Smooth muscle cell (in vitro differentiated cells): ENCODE data around the gene RALB. TPM values are rescaled to one million over a fixed set of nuclear protein-coding genes. Genes with fewer than 3 reads are reported as not detected.
A peak's percentile ranks its signal among the peaks of the same experiment; 100 is the strongest.

Source experiments
- DNase-seq: peaks from one replicate; lab custom pipeline; 2025; ENCODE audit not compliant: unreplicated experiment; lab: John Stamatoyannopoulos, UW
- H2AFZ ChIP-seq: fragments of 200-600 bp; sonication (generic); 2 replicates; pipeline ENCODE4 v1.6.0; 2016; ENCODE audit warnings: antibody characterized with exemption, low read depth, mild to moderate bottlenecking
- H3F3A ChIP-seq: fragments of 200-600 bp; sonication (generic); 2 replicates; pipeline ENCODE4 v1.6.0; 2017; ENCODE audit warnings: antibody characterized with exemption, low read depth
- H3K27ac ChIP-seq: fragments of 200-600 bp; sonication (generic); 2 replicates; pipeline ENCODE4 v1.5.1; 2016; ENCODE audit warnings: low read depth, mild to moderate bottlenecking
- H3K27me3 ChIP-seq: fragments of 200-600 bp; sonication (generic); 2 replicates; pipeline ENCODE4 v1.6.1; 2016; ENCODE audit warnings: low read depth, mild to moderate bottlenecking
- H3K36me3 ChIP-seq: fragments of 200-600 bp; sonication (generic); 2 replicates; pipeline ENCODE4 v1.5.1; 2016; ENCODE audit warnings: low read depth
- H3K4me1 ChIP-seq: fragments of 200-600 bp; sonication (generic); 2 replicates; pipeline ENCODE4 v1.5.1; 2016; ENCODE audit warnings: low read depth
- H3K4me2 ChIP-seq: fragments of 200-600 bp; sonication (generic); 2 replicates; pipeline ENCODE4 v1.6.0; 2016; ENCODE audit warnings: mild to moderate bottlenecking
- H3K4me3 ChIP-seq: fragments of 200-600 bp; sonication (generic); 2 replicates; pipeline ENCODE4 v1.5.1; 2016; ENCODE audit warnings: mild to moderate bottlenecking
- H3K79me2 ChIP-seq: fragments of 200-600 bp; sonication (generic); 2 replicates; pipeline ENCODE4 v1.6.0; 2016; ENCODE audit warnings: low read depth, mild to moderate bottlenecking
- H3K9ac ChIP-seq: fragments of 200-600 bp; sonication (generic); 2 replicates; pipeline ENCODE4 v1.6.0; 2016; ENCODE audit warnings: low read depth
- H3K9me3 ChIP-seq: fragments of 200-600 bp; sonication (generic); replicated peaks from 2 replicates; pipeline ENCODE4 v1.5.1; 2016; ENCODE audit warnings: low read depth
- H4K20me1 ChIP-seq: fragments of 200-600 bp; sonication (generic); 2 replicates; pipeline ENCODE4 v1.6.0; 2016; ENCODE audit warnings: low read depth
- WGBS: methylation state at CpG from one replicate; pipeline ENCODE4 v1.1.7; 2016; ENCODE audit warnings: low lambda C conversion rate; 5-methylcytosine and 5-hydroxymethylcytosine counted together
- polyA plus RNA-seq: library from polyadenylated mRNA; unstranded; fragments of >200 nt; fragmentation: Nextera tagmentation; extraction: Ambion mirVana; gene quantifications from 2 replicates; pipeline ENCODE4 v1.2.1, GENCODE V29; 2016
- total RNA-seq: library from RNA; depleted of rRNA; stranded (reverse); fragments of >200 nt; gene quantifications from 2 replicates; pipeline ENCODE4 v1.2.3, GENCODE V29; 2014
- TF ChIP-seq, protein P1 (sequence below): fragments of 200-600 bp; sonication (generic); IDR thresholded peaks from 2 replicates; pipeline ENCODE4 v1.5.1; 2017; ENCODE audit warnings: borderline replicate concordance, mild to moderate bottlenecking, antibody characterized with exemption; ENCODE audit not compliant: insufficient read depth, poor library complexity, severe bottlenecking

RALB gene
- total and polyA plus RNA-seq, 2 experiments from 2014 or later, result 69.9 to 73.4 TPM

DNA sequence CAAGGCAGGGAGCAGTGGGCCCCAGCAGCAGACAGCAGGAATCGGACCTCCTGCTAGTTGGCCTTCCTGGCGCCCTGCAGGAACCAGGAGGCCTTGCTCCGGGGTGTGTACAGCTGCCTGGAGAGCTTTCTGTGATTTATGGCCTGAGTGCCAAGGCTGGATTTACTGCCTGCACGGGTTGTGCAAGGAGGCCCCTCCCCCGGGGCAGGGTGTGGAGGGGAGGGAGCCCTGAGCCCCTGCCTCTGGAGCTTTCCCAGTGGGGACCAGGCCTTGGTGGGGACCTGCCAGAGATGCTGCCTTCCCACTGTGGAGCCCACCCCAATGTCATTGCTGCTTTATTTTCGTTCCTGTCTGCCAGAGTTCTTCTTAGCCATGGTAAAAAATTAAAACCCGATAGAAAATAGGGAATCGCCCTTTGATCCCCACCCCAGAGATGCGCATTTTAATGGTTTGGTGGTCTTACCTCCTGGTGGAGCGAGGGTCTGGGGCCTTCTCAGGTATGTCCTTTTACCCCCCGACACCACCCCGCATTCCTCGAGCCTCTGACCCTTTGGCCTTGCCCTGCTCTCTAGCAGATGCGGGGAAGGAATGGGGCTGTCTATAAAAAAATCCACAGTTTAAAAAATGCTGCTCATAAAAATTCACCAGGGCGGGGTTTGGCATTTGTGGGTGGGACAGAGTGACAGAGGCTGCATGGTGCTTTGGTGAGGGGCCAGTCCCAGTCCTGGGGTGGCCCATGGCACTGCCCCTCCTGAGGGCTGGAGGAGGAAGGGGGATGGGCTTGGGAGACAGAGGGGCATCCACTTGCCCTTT is 6.9 kb upstream of the RALB start:
- H3K79me2 ChIP-seq, result no peaks in the 10 kb centered on the region
- TF ChIP-seq, protein P1, sequence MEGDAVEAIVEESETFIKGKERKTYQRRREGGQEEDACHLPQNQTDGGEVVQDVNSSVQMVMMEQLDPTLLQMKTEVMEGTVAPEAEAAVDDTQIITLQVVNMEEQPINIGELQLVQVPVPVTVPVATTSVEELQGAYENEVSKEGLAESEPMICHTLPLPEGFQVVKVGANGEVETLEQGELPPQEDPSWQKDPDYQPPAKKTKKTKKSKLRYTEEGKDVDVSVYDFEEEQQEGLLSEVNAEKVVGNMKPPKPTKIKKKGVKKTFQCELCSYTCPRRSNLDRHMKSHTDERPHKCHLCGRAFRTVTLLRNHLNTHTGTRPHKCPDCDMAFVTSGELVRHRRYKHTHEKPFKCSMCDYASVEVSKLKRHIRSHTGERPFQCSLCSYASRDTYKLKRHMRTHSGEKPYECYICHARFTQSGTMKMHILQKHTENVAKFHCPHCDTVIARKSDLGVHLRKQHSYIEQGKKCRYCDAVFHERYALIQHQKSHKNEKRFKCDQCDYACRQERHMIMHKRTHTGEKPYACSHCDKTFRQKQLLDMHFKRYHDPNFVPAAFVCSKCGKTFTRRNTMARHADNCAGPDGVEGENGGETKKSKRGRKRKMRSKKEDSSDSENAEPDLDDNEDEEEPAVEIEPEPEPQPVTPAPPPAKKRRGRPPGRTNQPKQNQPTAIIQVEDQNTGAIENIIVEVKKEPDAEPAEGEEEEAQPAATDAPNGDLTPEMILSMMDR, result no peak
- no peaks in the 10 kb centered on the region for H4K20me1 ChIP-seq
- no peak overlapping the region for H3K9ac ChIP-seq
- no peak overlapping the region for H3K27ac ChIP-seq
- no peak overlapping the region for H3K4me3 ChIP-seq
- no peaks in the 10 kb centered on the region for H3K27me3 ChIP-seq
- no peaks in the 10 kb centered on the region for H3K36me3 ChIP-seq
- H2AFZ ChIP-seq, result no peak overlapping the region
- DNase-seq, result no peak
- 45% methylated on average over 15 of the region's 15 CpGs for WGBS
- no peak overlapping the region for H3K4me2 ChIP-seq
- H3K9me3 ChIP-seq, result no peaks in the 10 kb centered on the region
- no peaks in the 10 kb centered on the region for H3F3A ChIP-seq
- peaks cover 13% of the 10 kb centered on the region for H3K4me1 ChIP-seq

DNA sequence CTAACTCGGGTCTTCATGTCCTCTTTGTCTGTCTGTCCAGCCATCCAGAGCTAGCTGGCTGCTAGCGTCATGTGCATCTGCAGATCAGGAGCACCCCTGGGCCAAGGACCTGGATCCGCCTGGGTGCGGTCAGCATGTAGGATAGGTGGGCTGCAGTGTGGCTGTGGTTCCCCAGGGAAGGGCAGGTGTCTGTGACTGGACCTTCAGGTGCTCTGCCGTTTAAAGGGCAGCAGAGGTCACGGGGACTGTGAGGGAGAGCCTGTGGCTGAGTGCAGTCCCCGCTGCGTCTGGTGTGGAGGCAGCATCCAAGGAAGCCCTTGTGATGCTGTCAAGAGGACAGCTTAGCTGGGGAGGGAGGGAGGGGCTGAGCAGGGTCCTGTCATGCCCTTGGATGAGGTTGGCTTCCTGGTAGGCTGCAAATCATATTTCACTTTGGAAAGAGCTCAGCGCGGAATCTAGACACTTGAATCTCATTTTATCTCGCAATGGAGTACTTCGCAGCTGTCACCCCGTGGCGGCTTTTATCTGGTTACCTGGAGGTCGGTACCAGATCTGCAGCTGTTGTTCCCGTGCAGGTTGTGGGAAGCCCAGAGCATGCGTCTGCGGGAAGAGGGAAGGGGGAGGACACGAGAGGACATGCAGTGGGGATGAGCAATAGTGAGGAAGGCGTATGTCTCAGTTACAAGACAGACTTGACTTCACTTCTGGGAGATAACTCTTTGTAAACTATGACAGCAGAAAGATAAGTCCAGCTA is 5.9 kb upstream of the RALB start:
- no peaks in the 10 kb centered on the region for H3K27me3 ChIP-seq
- DNase-seq, result no peak
- no peak overlapping the region for H3K27ac ChIP-seq
- H4K20me1 ChIP-seq, result no peaks in the 10 kb centered on the region
- TF ChIP-seq, protein P1, result no peak
- peaks cover 15% of the 10 kb centered on the region for H3K4me1 ChIP-seq
- 54% methylated on average over 20 of the region's 20 CpGs for WGBS
- H3F3A ChIP-seq, result no peaks in the 10 kb centered on the region
- no peaks in the 10 kb centered on the region for H3K36me3 ChIP-seq
- H3K79me2 ChIP-seq, result no peaks in the 10 kb centered on the region
- H3K9ac ChIP-seq, result no peak overlapping the region
- H3K4me3 ChIP-seq, result no peak overlapping the region
- H3K9me3 ChIP-seq, result no peaks in the 10 kb centered on the region
- no peak overlapping the region for H2AFZ ChIP-seq
- peak overlapping the region; percentile 5 for H3K4me2 ChIP-seq

DNA sequence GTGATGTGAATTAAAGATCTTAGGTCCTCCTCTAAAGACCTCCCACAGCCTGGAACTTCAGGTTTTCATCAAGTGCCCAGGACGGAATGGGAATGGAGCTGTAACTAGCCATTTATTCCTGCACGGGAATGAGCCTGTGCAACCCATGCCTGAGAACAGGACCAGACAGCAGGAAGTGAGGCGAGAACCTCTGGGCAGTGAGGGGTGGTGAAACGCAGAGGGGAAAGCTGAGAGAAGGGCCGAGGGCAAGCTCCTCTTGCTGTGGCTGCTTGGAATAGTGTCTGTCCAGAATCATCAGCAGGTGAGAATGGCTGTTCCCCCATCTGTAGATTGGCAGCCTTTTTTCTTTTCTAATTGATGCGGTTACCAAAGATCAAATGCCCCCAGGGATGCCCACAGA is 4.8 kb upstream of the RALB start:
- no peak overlapping the region for H3K9ac ChIP-seq
- H4K20me1 ChIP-seq, result no peaks in the 10 kb centered on the region
- no peaks in the 10 kb centered on the region for H3K27me3 ChIP-seq
- no peak overlapping the region for H3K4me3 ChIP-seq
- H3K4me1 ChIP-seq, result peaks cover 19% of the 10 kb centered on the region
- no peaks in the 10 kb centered on the region for H3F3A ChIP-seq
- TF ChIP-seq, protein P1, result no peak
- no peaks in the 10 kb centered on the region for H3K79me2 ChIP-seq
- no peaks in the 10 kb centered on the region for H3K9me3 ChIP-seq
- no peak overlapping the region for H3K27ac ChIP-seq
- H3K36me3 ChIP-seq, result no peaks in the 10 kb centered on the region
- no peak overlapping the region for H2AFZ ChIP-seq
- no peak for DNase-seq
- 79% methylated on average over 6 of the region's 6 CpGs for WGBS
- no peak overlapping the region for H3K4me2 ChIP-seq
